HG03457 (cell line): ENCODE results near the gene CTXN1.

Source experiments
- ATAC-seq: cut with Tn5 transposase; IDR thresholded peaks from one replicate; pipeline ENCODE4 v1.9.1; 2021; ENCODE audit warnings: moderate number of reproducible peaks; ENCODE audit not compliant: unreplicated experiment

The CTXN1 gene

DNA sequence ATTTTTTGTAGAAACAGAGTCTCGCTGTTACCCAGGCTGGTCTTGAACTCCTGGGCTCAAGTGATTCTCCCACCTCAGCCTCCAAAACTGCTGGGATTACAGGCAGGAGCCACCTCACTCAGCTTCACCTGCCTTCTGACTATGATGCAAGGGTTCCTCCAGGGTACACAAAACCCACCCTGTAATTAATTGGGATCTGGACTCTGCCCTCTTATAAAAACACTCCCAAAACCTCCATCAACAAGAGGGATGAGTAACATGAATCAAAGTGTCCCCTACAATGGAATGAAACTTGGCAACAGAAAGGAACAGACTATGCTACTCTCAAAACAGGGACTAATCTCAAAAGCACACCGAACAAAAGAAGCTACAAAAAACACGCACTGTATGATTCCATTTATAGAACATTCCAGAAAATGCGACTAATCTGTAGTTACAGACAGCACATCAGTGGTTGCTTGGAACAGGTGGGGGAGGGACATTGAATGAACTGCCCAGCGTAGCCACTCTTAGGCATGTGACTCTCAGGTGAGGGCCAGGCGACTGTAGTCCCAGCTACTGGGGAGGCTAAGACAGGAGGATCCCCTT, 48.6 kb downstream of the CTXN1 start:
- ATAC-seq: no peak

DNA sequence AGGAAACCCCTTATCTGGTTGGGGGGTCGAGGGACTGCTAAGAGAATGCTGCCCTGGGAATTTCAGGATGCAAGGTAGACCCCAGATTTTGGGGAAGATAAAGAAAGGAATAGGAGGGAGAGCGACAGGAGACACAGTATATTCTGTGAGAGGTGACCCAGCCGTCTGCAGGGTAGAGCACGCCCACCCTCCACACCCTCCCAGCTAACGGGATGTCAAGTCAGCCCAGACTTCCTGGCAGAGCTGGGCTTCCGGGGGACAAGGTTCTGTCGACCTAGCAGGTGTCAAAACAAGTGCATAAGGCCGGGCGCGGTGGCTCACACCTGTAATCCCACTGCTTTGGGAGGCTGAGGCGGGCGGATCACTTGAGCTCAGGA, 51.0 kb downstream of the CTXN1 start:
- ATAC-seq: no peak
